ENCODE measurements around the gene ZDHHC14. TPM values are rescaled to one million over a fixed set of nuclear protein-coding genes. Genes with fewer than 3 reads are reported as not detected.

The ZDHHC14 gene
- total RNA-seq, 2 experiments from 2014 or later, result 5.2 TPM

- no peaks in the 10 kb centered on the region for H3K27me3 Mint-ChIP-seq
- H3K4me3 Mint-ChIP-seq, result no peak overlapping the region
- DNase-seq (no peak), ATAC-seq (ENCODE audit: low read depth) (no peak)
- H3K36me3 Mint-ChIP-seq, result peaks cover 12% of the 10 kb centered on the region
- POLR2A ChIA-PET, result interaction anchor here (1.2 kb wide), 1 partner anchor 199 kb away, joined by 4 read pairs; the partner anchor contains the start of gene TMEM242
- no peak overlapping the region for H3K27ac Mint-ChIP-seq
- H3K9me3 Mint-ChIP-seq, result peaks cover 2% of the 10 kb centered on the region
- peaks cover 16% of the 10 kb centered on the region for H3K4me1 Mint-ChIP-seq
Observed at GRCh38 chr6:157521362-157522335, 140.7 kb downstream of the ZDHHC14 start.

GRCh38 chr6:157522472-157522871 is 141.5 kb downstream of the ZDHHC14 start:
- POLR2A ChIA-PET, result interaction anchor here (1.2 kb wide), 1 partner anchor 199 kb away, joined by 4 read pairs; the partner anchor contains the start of gene TMEM242
- Mint-ChIP-seq H3K36me3 (peaks cover 15% of the 10 kb centered on the region), H3K4me1 (peaks cover 23% of the 10 kb centered on the region), H3K9me3 (peaks cover 2% of the 10 kb centered on the region), H3K27ac (no peak overlapping the region), H3K4me3 (no peak overlapping the region), H3K27me3 (no peaks in the 10 kb centered on the region)
- DNase-seq, result no peak
- no peak for ATAC-seq (ENCODE audit: low read depth)

- no peak for ATAC-seq (ENCODE audit: low read depth)
Observed at GRCh38 chr6:157524735-157525134, 143.7 kb downstream of the ZDHHC14 start.

GRCh38 chr6:157525292-157525889 is 144.4 kb downstream of the ZDHHC14 start:
- H3K4me3 Mint-ChIP-seq, result no peak overlapping the region
- H3K27ac Mint-ChIP-seq, result peak overlapping the region; percentile 22
- peaks cover 21% of the 10 kb centered on the region for H3K36me3 Mint-ChIP-seq
- no peak for ATAC-seq (ENCODE audit: low read depth)
- peaks cover 2% of the 10 kb centered on the region for H3K9me3 Mint-ChIP-seq
- H3K4me1 Mint-ChIP-seq, result peaks cover 35% of the 10 kb centered on the region
- POLR2A ChIA-PET, result no interaction called here
- H3K27me3 Mint-ChIP-seq, result no peaks in the 10 kb centered on the region
- no peak for DNase-seq

More at GRCh38 chr6:157524735-157525134, 143.7 kb downstream of the ZDHHC14 start:
- Mint-ChIP-seq H3K36me3 (peaks cover 21% of the 10 kb centered on the region), H3K4me3 (no peak overlapping the region), H3K4me1 (peaks cover 35% of the 10 kb centered on the region), H3K27ac (no peak overlapping the region), H3K27me3 (no peaks in the 10 kb centered on the region), H3K9me3 (peaks cover 2% of the 10 kb centered on the region)
- POLR2A ChIA-PET, result no interaction called here
- no peak for DNase-seq

GRCh38 chr6:157525918-157526425 is 145.0 kb downstream of the ZDHHC14 start:
- no peaks in the 10 kb centered on the region for H3K27me3 Mint-ChIP-seq
- peaks cover 21% of the 10 kb centered on the region for H3K36me3 Mint-ChIP-seq
- H3K4me3 Mint-ChIP-seq, result no peak overlapping the region
- peaks cover 2% of the 10 kb centered on the region for H3K9me3 Mint-ChIP-seq
- DNase-seq (no peak), ATAC-seq (ENCODE audit: low read depth) (no peak)
- peaks cover 35% of the 10 kb centered on the region for H3K4me1 Mint-ChIP-seq
- POLR2A ChIA-PET, result interaction anchor here (1.8 kb wide), 1 partner anchor 13 kb away, joined by 5 read pairs; no protein-coding TSS in a partner anchor
- H3K27ac Mint-ChIP-seq, result peak overlapping the region; percentile 85

GRCh38 chr6:157527471-157527907 is 146.5 kb downstream of the ZDHHC14 start:
- peaks cover 2% of the 10 kb centered on the region for H3K9me3 Mint-ChIP-seq
- DNase-seq (no peak), ATAC-seq (ENCODE audit: low read depth) (peak; percentile 97)
- no peaks in the 10 kb centered on the region for H3K27me3 Mint-ChIP-seq
- POLR2A ChIA-PET, result interaction anchor here (0.6 to 1.9 kb wide), 12 partner anchors 8 to 147 kb away, joined by 3 to 12 read pairs (median 5); no protein-coding TSS in a partner anchor
- peak overlapping the region; percentile 43 for H3K4me3 Mint-ChIP-seq
- H3K4me1 Mint-ChIP-seq, result peaks cover 29% of the 10 kb centered on the region
- H3K36me3 Mint-ChIP-seq, result peaks cover 19% of the 10 kb centered on the region
- peak overlapping the region; percentile 85 for H3K27ac Mint-ChIP-seq

- Mint-ChIP-seq H3K4me1 (peaks cover 35% of the 10 kb centered on the region), H3K36me3 (peaks cover 17% of the 10 kb centered on the region), H3K27me3 (no peaks in the 10 kb centered on the region), H3K27ac (no peak overlapping the region), H3K9me3 (peaks cover 2% of the 10 kb centered on the region), H3K4me3 (no peak overlapping the region)
- POLR2A ChIA-PET, result interaction anchor here (0.9 kb wide), 1 partner anchor 41 kb away, joined by 3 read pairs; no protein-coding TSS in a partner anchor
- ATAC-seq (ENCODE audit: low read depth) (no peak), DNase-seq (no peak)
Observed at GRCh38 chr6:157528931-157529653, 148.1 kb downstream of the ZDHHC14 start.

GRCh38 chr6:157529654-157530039 is 148.7 kb downstream of the ZDHHC14 start:
- H3K9me3 Mint-ChIP-seq, result peaks cover 2% of the 10 kb centered on the region
- H3K4me3 Mint-ChIP-seq, result no peak overlapping the region
- ATAC-seq (ENCODE audit: low read depth), result no peak
- no peak for DNase-seq
- no peak overlapping the region for H3K27ac Mint-ChIP-seq
- POLR2A ChIA-PET, result interaction anchor here (0.9 kb wide), 1 partner anchor 40 kb away, joined by 3 read pairs; no protein-coding TSS in a partner anchor
- peaks cover 36% of the 10 kb centered on the region for H3K4me1 Mint-ChIP-seq
- H3K27me3 Mint-ChIP-seq, result no peaks in the 10 kb centered on the region
- peaks cover 17% of the 10 kb centered on the region for H3K36me3 Mint-ChIP-seq

GRCh38 chr6:157530126-157530525 is 149.1 kb downstream of the ZDHHC14 start:
- DNase-seq, result no peak
- Mint-ChIP-seq H3K4me3 (no peak overlapping the region), H3K27ac (no peak overlapping the region), H3K27me3 (no peaks in the 10 kb centered on the region), H3K4me1 (peaks cover 40% of the 10 kb centered on the region), H3K9me3 (peaks cover 2% of the 10 kb centered on the region), H3K36me3 (peaks cover 17% of the 10 kb centered on the region)
- ATAC-seq (ENCODE audit: low read depth), result no peak
- POLR2A ChIA-PET, result interaction anchor here (0.9 kb wide), 1 partner anchor 40 kb away, joined by 3 read pairs; no protein-coding TSS in a partner anchor

- ATAC-seq (ENCODE audit: low read depth), result no peak
- POLR2A ChIA-PET, result no interaction called here
- H3K9me3 Mint-ChIP-seq, result peaks cover 2% of the 10 kb centered on the region
Observed at GRCh38 chr6:157530724-157531168, 149.8 kb downstream of the ZDHHC14 start.

GRCh38 chr6:157531169-157531985 is 150.4 kb downstream of the ZDHHC14 start:
- POLR2A ChIA-PET, result no interaction called here
- ATAC-seq (ENCODE audit: low read depth) (no peak), DNase-seq (no peak)
- Mint-ChIP-seq H3K4me1 (peaks cover 46% of the 10 kb centered on the region), H3K36me3 (peaks cover 13% of the 10 kb centered on the region), H3K4me3 (no peak overlapping the region), H3K9me3 (no peaks in the 10 kb centered on the region), H3K27ac (no peak overlapping the region), H3K27me3 (no peaks in the 10 kb centered on the region)

More at GRCh38 chr6:157530724-157531168, 149.8 kb downstream of the ZDHHC14 start:
- no peaks in the 10 kb centered on the region for H3K27me3 Mint-ChIP-seq
- H3K4me1 Mint-ChIP-seq, result peaks cover 46% of the 10 kb centered on the region
- H3K27ac Mint-ChIP-seq, result no peak overlapping the region
- DNase-seq, result no peak
- H3K36me3 Mint-ChIP-seq, result peaks cover 17% of the 10 kb centered on the region
- no peak overlapping the region for H3K4me3 Mint-ChIP-seq

- peaks cover 44% of the 10 kb centered on the region for H3K4me1 Mint-ChIP-seq
- H3K9me3 Mint-ChIP-seq, result no peaks in the 10 kb centered on the region
- DNase-seq, result no peak
- H3K27ac Mint-ChIP-seq, result no peak overlapping the region
- POLR2A ChIA-PET, result no interaction called here
- ATAC-seq (ENCODE audit: low read depth), result no peak
- peaks cover 10% of the 10 kb centered on the region for H3K36me3 Mint-ChIP-seq
- no peak overlapping the region for H3K4me3 Mint-ChIP-seq
- H3K27me3 Mint-ChIP-seq, result no peaks in the 10 kb centered on the region
Observed at GRCh38 chr6:157531986-157532365, 151.0 kb downstream of the ZDHHC14 start.
